ENCODE measurements around the gene NIT2.
"Not testable (repeated sequence)": the region's sequence is repeated elsewhere in the genome, so short reads cannot be mapped to it uniquely, and the experiment has no call there.

NIT2 gene, protein sequence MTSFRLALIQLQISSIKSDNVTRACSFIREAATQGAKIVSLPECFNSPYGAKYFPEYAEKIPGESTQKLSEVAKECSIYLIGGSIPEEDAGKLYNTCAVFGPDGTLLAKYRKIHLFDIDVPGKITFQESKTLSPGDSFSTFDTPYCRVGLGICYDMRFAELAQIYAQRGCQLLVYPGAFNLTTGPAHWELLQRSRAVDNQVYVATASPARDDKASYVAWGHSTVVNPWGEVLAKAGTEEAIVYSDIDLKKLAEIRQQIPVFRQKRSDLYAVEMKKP

DNA sequence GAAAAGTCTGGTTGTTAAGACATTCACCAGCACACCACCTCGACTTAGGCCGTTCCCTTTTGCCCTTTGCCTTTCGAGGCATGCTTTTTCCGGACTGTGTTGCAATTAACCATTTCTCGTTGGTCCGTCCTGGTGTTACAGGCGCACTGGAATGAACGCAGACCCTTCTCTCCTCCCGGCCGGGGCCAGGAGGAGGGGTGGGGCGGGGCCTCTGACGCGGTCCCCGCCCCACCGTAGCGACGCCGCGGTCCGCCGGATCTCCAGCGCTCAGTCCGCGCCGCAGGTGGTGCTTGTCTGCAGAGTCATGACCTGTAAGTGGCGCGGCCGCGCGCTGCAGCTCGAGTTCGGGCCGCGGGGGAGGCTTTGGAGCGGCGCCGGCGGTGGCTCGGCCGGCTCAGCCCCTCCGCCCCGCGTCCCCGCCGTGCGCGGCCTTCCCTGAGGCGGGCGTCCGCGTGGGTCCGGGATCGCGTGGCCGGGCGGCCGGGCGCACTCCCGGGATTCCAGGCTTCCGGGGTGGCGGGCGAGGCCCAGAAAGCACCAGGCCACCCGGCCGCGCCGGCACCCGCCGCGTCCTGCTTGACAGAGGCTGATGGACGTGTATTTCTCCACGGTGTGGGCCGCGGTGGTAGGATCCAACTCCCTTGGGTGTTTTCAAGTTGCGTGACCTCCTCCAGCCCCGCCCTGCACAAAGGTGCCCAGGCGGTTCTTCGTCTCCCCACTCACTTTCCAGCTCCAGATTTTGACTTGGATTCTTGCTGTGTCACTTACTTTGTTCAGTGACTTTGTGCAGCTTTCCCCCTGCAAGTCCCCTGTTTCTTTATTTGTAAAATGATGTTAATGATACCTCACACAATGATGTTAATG is at the start of gene NIT2:
Gene NIT2, plus strand, starts transcription at position 270 of the 864 bp plus-strand sequence. Its CDS starts 35 bp downstream, at position 305.
- DNase-seq, result peak; percentile 17 to 68 (median 52)

DNA sequence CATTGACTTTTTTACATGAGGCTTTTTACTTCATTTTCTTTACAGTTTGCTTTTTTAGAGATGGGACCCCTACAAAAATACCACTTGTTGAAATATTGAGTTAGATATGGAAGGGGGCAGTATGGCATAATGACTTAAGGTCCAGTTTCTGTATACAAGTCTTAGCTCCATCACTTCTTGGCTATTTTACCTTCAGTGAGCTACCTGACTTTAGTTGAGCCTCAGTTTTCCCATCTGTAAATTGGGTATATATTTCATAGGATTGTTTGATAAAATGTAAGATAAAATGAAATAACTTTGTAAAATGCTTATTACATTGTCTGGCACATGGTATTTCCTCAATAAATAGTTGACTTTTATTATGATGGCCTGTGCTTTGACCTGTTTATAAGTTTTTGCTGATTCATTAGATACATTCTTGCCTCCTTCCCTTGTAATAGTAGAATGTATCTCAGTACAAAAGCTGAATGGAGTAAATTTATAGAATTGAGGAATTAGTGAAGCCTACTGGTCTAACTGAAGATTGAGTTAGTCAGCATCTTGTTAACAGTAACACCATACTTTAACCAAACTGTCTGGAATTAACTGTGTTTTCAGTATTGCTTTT is 46.2 kb upstream of the NIT2 start:
- no peak for DNase-seq

DNA sequence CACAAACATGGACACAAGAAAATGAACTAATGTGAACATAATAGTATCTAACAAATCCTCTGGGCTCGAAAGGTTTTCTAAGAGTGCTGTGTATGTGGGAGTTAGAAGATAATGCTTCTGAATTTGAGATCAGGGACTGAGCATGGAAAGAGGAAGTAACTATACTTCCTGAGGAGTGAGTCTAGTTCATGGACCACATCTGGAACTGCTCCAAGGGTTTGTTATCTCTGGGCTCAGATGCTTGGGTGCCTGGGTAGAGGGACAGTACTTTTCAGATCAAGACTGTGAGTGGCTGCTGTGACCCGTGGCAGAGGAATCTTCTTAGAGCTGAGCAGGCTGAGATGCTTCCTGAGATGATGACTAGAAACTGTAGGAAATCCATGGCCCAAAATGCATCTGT is 45.2 kb upstream of the NIT2 start:
- no peak for DNase-seq

DNA sequence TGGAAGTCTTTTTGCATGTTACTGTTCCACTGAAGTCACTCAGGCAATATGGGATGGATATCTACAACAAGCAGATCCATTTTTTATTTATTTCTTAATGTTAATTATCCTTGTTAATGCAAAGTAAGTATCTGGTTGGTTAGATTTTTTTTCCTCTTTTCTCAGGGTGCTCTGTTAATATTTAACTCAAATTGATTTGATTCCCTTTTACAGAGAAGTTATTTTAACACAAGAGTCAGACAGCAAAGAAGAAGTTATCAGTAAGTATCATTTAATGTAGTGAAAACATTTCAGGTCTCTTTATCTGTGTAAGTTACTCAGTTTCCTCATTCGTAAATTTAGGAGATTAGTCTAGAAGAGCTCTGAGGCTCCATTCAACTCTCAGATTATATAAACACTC is 39.5 kb upstream of the NIT2 start:
- no peak for DNase-seq

DNA sequence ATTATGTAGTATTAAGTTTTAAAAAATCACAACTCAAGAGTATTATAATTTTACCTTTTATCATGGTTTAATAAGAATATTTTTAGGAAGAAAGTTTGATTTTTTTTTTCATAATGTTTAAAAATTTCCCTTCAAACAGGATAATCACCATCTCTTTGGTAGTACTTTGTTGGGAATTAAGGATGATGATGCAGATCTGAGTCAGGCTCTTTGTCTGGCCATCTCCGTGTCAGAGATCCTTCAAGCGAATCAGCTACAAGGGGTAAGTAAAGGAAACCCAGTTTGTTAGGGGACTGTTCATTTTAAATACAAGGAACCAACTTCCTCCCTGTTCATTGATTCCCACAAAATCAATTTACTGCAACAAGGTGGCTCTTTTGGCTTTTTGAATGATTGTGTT is 36.8 kb upstream of the NIT2 start:
- no peak for DNase-seq

DNA sequence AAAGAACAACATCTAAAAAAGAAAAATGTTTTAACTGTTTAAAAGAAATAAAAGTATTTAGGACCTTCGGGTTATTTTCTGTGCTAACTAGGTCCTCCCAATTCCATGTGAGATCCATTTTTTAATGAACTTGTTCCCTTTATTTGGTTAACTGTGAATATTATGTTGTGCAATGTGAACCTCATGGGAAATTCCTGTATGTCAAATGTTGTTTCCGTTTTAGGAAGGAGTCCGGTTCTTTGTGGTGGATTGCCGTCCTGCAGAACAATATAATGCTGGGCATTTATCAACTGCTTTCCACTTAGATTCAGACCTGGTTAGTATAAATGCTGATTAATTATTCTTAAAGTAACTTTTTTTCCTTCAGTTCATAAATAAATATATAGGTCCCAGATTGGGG is 35.5 kb upstream of the NIT2 start:
- no peak for DNase-seq

DNA sequence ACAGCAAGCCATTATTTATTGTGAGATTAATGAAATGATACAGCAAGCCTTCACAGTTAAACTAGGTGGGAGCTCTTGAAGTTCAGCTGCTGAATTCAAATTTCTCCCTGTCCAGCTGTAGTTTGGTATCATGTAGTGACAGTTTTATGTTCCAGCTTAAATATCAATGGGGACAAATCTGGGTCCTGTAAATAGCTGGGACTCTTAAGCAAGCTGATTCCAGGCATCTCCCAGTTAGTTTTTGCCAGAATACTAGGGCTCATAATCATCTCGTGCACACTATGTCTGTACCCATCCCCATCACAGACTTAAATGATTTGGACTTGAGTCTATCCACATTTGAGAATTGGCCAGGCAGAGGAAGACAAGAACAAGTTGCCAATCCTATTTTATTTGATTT is 27.9 kb upstream of the NIT2 start:
- no peak for DNase-seq

DNA sequence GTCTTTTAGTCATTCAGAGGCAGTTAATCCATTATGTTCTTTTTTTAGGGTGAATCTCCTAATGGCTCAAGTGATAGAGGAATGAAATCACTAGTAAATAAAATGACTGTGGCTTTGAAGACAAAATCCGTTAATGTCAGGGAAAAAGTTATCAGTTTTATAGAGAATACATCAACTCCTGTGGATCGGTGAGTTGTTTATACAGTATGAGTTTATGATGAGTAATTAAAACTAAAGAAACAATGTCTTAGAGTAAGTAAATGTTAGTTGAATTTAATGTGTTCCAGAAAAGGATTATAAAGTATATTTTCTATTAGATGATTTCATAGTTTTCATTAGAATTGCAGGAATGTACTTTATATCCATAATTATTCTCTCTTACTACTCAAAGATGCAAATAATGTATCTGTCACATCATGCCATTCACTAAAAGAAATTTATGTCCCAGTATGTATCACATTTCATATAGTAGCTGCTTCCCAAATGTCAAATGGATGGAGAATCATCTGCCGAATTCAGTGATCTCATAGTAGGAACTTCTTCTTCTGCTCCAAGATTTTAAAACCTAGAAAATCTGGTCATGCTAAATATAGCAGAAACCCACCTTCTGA is 24.1 kb upstream of the NIT2 start:
- no peak for DNase-seq

DNA sequence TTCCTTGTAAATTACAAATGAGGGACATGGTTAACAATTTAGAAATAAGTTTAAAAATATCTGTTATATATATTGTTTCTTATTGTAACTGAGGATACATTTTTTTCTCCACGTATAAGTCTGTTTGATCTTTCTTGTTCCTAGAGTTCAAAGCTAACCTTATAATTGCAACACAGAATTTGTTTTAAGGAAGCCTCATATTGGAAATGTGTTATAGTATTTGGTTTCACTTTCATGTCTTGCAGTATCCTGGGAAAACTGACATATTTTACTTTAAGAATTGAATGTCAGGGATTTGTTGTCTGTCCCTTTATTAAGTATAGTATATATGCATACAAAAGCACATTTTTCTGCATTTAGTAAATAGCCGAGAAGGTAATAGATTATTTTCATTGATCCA is 23.5 kb upstream of the NIT2 start:
- no peak for DNase-seq

DNA sequence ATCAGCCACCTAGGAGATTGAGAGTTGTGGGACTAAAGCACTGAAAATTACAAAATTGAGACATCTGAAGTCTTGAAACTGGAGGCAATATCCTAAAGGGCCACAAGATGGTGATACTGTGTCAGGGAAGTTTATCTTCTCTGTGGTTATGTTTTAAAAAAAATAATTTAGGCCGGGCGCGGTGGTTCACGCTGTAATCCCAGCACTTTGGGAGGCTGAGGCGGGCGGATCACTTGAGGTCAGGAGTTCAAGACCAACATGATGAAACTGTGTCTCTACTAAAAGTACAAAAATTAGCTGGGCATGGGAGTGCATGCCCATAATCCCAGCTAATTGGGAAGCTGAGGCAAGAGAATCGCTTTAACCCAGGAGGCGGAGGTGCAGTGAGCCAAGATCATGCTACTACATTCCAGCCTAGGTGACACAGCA is 17.9 kb upstream of the NIT2 start:
- peak in 1 of 4 experiments; percentile 1 for DNase-seq

DNA sequence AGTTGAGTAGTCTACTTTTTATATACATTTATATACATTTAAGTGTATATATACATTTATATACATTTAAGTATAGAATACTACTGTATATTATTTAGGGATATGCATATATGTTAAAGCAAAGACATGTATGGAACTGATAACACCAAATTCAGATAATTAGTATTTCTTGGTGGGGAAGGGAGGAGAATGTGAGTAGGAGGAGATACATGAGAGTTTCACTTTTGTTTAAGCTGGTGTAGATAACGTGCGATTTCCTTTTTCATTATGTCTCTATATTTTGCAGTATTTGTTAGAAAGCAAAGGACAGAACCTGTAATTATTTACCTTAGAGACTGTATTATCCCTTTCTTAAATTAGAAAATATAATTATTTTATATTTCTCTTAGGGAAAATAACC is 16.6 kb upstream of the NIT2 start:
- no peak for DNase-seq

DNA sequence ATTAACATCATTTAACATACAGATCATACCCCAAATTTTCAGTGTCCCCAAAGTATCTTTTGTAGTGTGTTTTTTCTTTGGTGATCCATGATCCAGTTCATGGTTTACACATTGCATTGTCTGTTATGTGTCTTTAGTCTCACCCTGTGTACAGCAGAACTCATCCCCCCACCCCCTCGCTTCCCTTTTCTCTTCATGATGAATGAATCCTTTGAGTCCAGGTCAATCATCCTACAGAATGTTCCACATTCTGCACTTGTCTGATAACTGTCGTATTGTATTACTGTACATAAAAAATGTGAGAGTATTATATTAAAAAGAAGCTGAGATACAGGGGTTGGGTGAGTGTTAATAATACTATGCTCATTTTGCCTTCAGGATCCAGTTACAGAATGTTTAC is 14.6 kb upstream of the NIT2 start:
- no peak for DNase-seq

DNA sequence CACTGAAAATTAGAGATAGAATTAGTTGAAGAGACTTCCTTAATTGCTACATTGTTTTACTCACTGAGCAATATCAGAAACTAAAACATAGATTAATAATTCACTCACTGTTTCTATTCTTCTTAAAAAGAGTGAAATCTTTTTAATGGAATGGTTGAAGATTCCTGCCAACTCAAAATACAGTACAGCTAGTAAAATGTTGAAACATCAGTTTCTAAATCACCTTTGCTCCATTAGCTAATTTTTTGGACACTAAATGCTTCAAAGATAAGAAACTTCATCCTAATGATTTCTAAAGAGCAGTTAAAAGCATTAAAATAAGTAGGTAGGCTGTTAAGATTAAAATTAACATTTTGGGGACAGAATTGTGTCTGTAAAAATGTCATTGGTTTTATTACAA is 10.5 kb upstream of the NIT2 start:
- DNase-seq, result no peak

DNA sequence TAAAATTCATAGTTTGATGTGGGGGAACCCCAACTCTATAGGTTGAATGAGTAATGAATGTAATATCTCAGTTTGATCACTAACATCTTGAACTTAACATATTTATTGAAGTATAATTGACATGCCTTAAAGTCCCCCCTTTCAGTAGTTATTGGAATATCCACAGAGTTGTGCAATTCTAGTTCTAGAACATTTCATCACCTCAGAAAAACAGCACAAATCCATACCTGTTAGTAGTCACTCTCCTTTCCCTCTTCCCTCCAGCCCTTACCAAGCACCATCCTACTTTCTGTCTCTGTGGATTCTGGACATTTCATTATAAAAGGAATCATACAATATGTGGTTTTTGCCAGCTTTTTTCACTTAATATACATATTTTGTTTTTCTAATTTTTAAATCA is 8.7 kb upstream of the NIT2 start:
- no peak for DNase-seq

DNA sequence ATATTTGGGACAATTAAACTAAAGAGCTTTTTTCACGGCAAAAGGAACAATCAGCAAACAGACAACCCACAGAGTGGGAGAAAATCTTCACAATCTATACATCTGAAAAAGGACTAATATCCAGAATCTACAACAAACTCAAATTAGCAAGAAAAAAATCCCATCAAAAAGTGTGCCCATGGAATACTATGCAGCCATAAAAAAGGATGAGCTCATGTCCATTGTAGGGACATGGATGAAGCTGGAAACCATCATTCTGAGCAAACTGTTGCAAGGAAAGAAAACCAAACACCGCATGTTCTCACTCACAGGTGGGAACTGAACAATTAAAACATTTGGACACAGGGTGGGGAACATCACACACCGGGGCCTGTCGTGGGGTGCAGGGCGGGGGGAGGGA is 7.2 kb upstream of the NIT2 start:
- DNase-seq, result not testable (repeated sequence)

DNA sequence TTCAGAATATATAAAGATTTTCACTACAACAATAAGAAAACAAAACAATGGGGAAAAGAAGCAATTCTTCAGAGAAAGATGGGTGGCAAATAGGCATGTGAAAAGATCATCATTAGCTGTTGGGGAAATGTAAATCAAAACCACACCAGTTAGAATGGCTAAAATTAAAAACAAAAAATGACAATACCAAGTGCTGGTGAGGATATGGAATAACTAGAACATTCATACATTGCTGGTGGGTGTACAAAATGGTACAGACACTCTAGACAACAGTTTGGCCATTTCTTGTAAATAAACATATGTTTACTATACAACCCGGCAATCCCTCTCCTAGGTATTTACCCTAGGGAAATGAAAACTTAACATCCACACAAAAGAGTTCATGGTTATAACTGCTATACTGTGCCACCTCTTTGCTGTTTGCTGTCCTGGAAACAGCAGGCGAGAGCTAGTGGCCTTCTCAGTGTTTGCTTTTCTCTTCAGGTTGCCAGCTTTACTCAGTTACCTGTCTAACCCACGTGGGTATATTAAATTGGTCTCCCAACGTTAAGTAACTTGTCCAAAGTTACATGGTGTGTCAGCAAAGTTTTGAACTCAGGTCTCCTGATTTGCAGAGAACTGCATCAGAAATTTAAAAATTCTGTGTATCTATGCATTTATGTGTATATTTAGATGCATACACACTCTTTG is 4.6 kb upstream of the NIT2 start:
- no peak for DNase-seq

DNA sequence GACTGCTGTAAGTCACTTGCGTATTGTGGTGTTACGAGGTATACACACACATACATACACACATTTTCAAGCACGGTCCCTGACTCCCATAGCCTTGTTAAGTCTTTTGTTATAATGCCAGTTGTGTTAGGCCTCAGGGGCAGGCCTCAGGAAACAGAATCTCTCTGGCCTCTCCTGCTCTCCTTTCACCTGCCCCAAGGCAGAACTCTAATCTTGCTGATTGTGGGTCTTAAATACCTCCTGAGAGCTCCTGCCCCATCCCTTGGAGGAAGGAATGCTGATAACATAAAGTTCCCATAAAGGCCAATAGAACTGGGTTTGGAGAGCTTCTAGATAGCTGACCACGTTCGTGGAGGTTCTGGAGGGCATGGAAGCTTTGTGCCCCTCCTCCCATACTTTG is 3.9 kb upstream of the NIT2 start:
- DNase-seq, result no peak

DNA sequence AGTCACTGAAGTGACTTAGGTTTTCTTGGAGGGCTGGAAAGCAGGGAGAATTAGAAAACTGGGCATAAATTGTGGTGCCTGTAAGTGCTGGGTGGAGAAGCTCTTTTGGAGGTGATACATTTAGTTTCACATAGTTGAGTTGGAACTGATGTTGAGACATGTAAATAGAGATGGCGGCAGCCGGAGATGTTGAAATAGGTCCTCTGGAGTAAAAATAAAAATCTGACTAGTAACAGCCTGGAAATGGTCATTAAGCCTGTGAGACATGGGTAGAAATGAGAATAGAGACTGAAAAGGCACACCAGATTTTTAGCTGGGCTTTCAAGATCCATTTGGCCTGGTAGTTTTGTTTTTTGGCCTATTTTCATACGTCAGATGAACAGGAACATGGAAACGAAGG is 2.9 kb upstream of the NIT2 start:
- no peak for DNase-seq

DNA sequence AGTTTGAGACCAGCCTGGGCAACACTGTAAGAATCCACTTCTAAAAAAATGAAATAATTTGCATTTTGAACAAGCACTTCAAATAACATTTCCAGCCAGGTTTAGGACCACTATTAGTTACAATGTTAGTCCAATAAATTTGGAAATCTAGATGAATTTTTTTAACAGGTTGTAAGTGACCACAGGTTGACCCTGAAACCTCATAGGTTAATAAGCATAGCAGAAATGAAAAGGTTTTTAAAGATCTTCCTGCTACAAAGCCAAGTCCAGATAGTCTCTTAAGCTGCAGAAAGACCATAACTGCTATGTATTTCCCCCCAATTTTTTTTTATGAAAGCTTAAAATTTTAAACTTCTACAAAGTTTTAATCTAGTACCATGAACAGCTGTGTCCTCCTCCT is 1.5 kb upstream of the NIT2 start:
- no peak for DNase-seq

DNA sequence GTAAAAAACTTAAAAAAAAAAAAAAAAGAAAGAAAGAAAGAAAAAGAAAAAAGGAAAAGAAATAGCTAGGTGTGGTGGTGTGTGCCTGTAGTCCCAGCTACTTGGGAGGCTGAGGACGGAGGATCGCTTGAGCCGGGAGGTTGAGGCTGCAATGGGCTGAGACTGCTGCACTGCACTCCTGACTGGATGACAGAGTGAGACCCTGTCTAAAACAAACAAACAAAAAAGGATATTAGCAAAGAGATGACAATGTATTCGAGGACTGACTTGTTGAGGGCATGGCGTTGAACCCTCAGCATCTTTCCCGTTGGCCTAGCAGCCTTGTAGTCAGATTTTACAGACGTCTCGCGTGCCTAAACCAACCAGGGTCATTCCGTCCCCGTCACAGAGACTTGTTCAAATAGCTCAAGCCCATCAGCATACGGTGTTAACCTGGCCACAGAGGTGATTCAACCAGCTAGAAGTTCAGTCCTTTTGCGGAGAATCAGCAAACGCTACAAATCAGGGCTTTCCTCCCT is 528 bp upstream of the NIT2 start:
- no peak for DNase-seq

DNA sequence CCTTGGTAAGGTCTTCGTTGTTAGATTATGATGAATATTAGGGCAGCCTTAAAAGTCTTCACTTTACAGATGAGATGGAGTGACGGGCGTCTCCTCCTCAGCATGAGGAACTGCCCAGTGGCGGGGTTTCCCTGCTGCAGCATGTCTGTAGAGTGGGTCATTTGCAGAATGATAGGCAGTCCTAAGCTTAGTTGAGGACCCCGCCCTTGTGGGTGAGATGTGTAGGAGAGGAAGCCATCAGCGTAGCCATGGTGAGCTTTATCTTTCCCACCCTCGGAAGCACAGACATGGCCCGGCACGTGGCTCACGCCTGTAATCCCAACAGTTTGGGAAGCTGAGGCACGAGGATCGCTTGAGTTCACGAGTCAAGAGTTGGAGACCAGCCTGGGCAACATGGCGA is 877 bp downstream of the NIT2 start:
- no peak for DNase-seq

DNA sequence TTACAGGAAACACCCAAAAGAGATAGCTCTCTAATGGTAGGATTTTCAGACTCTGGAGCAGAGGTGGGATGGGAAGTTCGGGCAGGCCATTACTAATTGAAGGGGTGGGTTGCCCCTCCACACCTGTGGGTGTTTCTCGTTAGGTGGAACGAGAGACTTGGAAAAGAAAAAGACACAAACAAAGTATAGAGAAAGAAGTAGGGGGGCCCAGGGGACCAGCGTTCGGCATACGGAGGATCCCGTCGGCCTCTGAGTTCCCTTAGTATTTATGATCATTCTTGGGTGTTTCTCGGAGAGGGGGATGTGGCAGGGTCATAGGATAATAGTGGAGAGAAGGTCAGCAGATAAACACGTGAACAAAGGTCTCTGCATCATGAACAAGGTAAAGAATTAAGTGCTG is 1.7 kb downstream of the NIT2 start:
- not testable (repeated sequence) for DNase-seq

DNA sequence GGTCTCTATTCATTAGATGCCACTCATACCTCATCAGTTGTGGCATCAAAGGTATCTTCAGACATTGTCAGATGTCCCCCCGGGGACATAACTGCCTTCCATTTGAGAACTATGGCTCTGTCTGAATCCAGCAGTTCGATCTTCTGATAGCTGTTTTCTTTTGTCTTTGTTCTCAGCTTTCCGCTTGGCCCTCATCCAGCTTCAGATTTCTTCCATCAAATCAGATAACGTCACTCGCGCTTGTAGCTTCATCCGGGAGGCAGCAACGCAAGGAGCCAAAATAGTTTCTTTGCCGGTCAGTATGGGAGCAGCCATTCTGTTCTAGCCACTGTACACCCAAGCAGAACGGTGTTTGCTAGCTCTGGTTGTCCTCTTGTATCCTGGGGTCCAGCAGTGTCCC is 4.4 kb downstream of the NIT2 start:
- no peak for DNase-seq
